ENCODE measurements around the gene CISD3. TPM values are rescaled to one million over a fixed set of nuclear protein-coding genes. Genes with fewer than 3 reads are reported as not detected.

Gene CISD3
- total RNA-seq, 2 experiments from 2014 or later: 48.2 to 56.1 TPM

DNA sequence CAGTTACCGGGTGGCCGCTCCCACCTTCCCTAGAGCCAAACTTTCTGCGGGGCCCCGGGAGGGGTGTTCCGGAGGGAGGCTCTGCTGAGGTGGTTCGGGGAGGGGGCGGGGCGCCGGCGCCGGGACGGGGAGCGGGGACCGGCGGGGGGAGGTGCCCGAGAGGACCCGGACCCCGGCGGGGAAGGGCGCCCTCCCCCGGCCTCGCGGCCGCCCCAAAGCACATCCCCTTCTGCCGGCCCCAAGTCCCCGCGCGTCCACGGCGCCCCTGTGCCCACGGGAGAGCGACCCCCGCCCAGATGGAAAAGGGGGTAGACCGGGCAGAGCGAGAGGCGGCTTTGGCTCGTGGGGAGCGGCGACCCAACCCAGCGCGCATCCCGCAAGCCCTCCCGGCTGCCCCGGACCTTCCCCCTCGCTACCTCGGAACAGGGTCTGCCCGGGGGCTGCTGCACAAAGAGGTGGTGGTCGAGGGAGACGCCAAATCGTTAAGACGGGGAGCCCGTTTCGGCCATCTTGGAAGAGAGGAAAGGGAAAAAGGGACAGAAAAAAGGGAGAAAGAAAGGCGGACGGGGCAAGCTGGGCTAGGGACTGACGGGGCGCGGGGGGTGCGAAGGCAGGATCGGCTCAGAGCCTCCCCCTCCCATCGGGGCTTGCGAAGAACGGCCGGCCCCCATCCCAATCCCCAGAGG lies 17.5 kb downstream of the CISD3 start:
- ChIA-PET POLR2A (no interaction called here), CTCF (interaction anchor here (0.7 to 1.2 kb wide), 2 partner anchors 17 to 1615 kb away, joined by 3 read pairs; partner anchors contain the start of gene CISD3)
- Mint-ChIP-seq H3K4me3 (peak overlapping the region; percentile 62), H3K4me1 (ENCODE audit: low read depth) (peaks cover 45% of the 10 kb centered on the region), H3K9me3 (ENCODE audit: insufficient read depth) (no peaks in the 10 kb centered on the region), H3K27ac (no peak overlapping the region), H3K36me3 (ENCODE audit: low read depth) (peaks cover 5% of the 10 kb centered on the region), H3K27me3 (ENCODE audit: low read depth) (peaks cover 53% of the 10 kb centered on the region)
- DNase-seq (no peak), ATAC-seq (no peak)

DNA sequence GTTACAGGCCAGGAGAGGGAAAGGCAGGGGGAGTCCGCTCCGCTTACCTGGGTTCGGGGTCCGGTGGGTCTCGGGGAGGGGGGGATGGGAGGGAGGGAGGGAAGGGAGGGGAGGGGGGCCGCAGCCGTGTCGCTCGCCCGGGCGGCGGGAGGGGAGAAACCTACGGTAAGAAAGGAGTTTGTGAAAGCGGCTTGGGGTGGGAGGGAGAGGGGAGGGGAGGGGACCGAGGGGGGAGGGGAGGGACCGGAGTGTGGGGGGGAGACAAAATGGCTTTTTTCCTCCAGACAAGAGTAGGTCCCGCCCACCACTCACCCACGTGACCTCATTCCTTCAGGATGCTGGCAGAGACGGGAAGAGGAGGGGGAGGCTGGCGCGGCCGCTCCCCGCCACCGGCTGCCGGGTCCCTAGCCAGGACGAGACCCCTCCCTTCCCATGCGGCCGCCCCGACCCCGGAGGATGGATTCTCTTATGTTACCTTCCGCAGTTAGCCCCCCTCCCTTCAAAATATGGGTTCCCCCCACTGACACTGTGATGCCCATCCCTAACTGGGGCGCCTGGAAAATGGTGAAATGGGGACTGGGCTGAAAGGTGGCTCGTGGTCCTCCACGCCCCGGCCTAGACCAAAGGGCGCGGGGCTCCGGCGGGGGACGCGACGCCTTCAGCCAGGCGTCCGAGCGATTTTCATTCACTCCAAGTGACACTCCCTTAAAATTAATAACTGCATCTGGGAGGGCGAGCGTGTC lies 18.2 kb downstream of the CISD3 start, which contains the start of gene PCGF2:
TSS of gene PCGF2 (minus strand) at position 188 of the 743 bp plus-strand sequence. CDS start 7,934 bp downstream, outside the sequence.
- CTCF ChIA-PET: interaction anchor here (0.7 kb wide), 1 partner anchor 1614 kb away, joined by 3 read pairs; no protein-coding TSS in a partner anchor

DNA sequence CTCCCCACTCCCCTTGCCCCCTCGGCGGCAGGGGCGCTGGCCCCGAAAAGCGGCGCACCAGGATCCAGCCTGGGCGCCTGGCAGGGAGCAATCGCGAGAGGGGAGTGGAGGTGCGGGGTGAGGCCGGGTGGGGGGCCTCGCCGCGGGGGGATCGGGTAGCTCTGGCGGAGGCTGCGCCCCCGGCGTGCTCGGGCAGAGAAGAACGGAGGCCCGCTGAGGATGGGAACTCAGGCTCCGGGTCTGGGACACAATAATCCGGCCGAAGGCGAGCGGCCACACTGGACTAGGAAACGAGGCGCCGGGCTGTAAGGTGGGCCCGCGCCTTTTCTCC lies 18.7 kb downstream of the CISD3 start:
- H3K4me1 Mint-ChIP-seq (ENCODE audit: low read depth): peaks cover 47% of the 10 kb centered on the region
- ATAC-seq: no peak
- H3K9me3 Mint-ChIP-seq (ENCODE audit: insufficient read depth): no peaks in the 10 kb centered on the region
- no peak overlapping the region for H3K27ac Mint-ChIP-seq
- CTCF ChIA-PET: interaction anchor here (1.1 kb wide), 1 partner anchor 14 kb away, joined by 8 read pairs; no protein-coding TSS in a partner anchor
- no peak for DNase-seq
- H3K4me3 Mint-ChIP-seq: peak overlapping the region; percentile 99
- POLR2A ChIA-PET: no interaction called here
- H3K27me3 Mint-ChIP-seq (ENCODE audit: low read depth): peaks cover 53% of the 10 kb centered on the region
- H3K36me3 Mint-ChIP-seq (ENCODE audit: low read depth): peaks cover 13% of the 10 kb centered on the region

More for the DNA sequence above, 18.2 kb downstream of the CISD3 start, which contains the start of gene PCGF2:
- H3K9me3 Mint-ChIP-seq (ENCODE audit: insufficient read depth): no peaks in the 10 kb centered on the region
- peaks cover 53% of the 10 kb centered on the region for H3K27me3 Mint-ChIP-seq (ENCODE audit: low read depth)
- POLR2A ChIA-PET: no interaction called here
- H3K27ac Mint-ChIP-seq: no peak within 1 kb of the TSS
- ATAC-seq: no peak
- peak within 1 kb of the TSS; percentile 99 for H3K4me3 Mint-ChIP-seq
- DNase-seq: no peak
- peaks cover 10% of the 10 kb centered on the region for H3K36me3 Mint-ChIP-seq (ENCODE audit: low read depth)
- peaks cover 43% of the 10 kb centered on the region for H3K4me1 Mint-ChIP-seq (ENCODE audit: low read depth)

DNA sequence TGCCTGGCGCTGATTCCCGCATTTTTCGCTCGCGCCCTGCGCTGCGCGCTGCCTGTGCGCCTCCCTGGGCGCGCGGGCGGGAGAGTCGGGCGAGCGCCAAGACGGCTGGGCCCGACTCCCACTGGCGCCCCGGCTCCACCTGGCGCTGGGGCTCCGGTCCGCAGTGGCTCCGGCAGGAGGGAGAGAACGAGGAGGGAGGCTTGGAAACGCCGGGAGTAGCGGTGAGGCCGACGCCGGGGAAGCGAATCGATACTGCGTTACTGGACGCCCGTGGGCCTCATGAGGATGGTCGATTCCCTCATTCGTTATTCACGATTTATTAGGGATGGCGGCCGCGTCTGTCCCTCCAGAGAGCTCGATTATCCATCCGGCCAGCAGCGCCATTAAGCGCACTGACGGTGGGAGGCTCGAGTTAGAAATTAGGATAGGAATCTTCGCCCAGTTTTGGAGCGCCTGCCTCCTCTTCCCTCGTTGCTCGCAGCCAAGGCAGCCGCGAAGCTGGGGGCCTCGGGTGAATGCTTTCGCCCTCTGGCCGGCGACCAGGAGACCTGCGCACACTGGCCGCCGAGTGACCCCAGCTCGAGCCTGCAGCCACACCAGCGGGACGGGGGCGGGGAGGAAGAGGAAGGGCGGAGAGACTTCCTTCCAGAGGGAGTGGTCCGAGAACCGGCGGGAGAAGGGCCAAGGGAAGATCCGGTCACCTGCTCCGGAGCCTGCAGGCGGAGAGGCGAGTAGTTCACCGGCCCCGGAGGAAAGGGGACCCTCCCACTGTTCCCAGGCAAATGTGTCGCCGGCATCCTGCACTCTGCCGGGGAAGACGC lies 19.3 kb downstream of the CISD3 start:
- H3K4me3 Mint-ChIP-seq: peak overlapping the region; percentile 99
- CTCF ChIA-PET: interaction anchor here (0.8 to 1.1 kb wide), 2 partner anchors 14 to 19 kb away, joined by 3 to 8 read pairs; partner anchors contain the start of gene CISD3
- no peak for DNase-seq

DNA sequence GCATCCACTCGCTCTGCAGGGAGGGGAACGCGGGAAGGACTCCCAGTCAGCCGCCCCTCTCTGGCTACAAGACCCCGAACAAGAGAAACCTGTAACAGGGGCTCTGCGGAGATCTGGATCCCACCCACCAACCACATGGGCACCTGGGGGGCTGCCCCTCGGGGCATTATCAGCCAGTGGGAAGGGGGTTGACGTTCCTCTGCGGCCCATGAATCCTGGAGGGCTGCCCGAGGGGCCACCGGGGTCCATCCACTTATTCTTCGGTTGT lies 19.8 kb downstream of the CISD3 start:
- Mint-ChIP-seq H3K36me3 (ENCODE audit: low read depth) (peaks cover 19% of the 10 kb centered on the region), H3K27me3 (ENCODE audit: low read depth) (peaks cover 45% of the 10 kb centered on the region), H3K4me3 (peak overlapping the region; percentile 99), H3K9me3 (ENCODE audit: insufficient read depth) (no peaks in the 10 kb centered on the region), H3K27ac (no peak overlapping the region), H3K4me1 (ENCODE audit: low read depth) (peaks cover 54% of the 10 kb centered on the region)
- ATAC-seq: no peak
- ChIA-PET CTCF (interaction anchor here (0.8 to 2.8 kb wide), 3 partner anchors 15 to 19 kb away, joined by 3 to 18 read pairs (median 8); partner anchors contain the start of gene CISD3), POLR2A (interaction anchor here (0.9 kb wide), 1 partner anchor 45 kb away, joined by 3 read pairs; the partner anchor contains the start of gene MLLT6)
- DNase-seq: no peak

More for the DNA sequence above, 19.3 kb downstream of the CISD3 start:
- no peak for ATAC-seq
- Mint-ChIP-seq H3K36me3 (ENCODE audit: low read depth) (peaks cover 16% of the 10 kb centered on the region), H3K27me3 (ENCODE audit: low read depth) (peaks cover 50% of the 10 kb centered on the region), H3K4me1 (ENCODE audit: low read depth) (peaks cover 50% of the 10 kb centered on the region), H3K27ac (no peak overlapping the region), H3K9me3 (ENCODE audit: insufficient read depth) (no peaks in the 10 kb centered on the region)
- POLR2A ChIA-PET: no interaction called here

DNA sequence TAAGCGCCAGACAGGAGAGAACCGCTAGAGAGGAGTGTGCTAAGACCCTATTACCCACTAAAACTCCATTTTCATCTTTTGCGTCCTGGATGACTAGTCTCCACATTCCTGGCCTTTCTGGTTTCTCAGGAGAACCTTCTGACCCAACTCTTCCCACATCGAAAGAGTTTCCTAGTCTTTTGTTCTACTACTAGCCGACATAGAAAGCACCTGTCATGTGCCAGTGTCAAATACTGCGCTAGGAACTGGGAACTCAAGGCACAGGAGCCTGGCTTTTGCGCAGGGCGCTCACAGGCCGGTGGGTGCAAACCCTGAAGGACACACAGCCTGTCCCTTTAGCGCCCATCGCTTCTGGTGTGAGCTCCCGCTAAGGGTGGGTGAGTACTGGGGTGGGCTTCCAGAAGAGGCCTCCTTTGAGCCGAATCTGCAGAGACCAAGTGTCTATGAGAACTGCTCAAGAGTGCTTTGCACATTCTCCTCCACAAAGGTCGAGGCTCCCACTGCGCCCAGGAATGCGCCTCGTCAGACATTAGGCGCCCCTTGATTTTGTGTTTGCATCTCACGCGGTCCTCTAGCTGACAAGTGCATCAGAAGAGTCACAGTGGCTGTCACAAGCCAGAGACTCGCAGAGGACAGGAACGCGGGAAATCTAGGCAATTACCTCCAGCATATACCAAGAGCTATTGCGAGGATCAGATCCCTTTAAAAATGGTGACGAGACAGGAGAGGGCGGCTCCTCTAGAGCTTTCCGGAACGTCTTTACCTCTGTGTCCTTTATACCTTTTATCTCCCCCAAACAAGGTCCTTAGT lies 20.4 kb downstream of the CISD3 start:
- DNase-seq: no peak
- POLR2A ChIA-PET: interaction anchor here (0.9 to 1.1 kb wide), 3 partner anchors 15 to 449 kb away, joined by 3 read pairs; partner anchors contain the start of genes MLLT6 and RPL19
- CTCF ChIA-PET: interaction anchor here (1.1 to 2.8 kb wide), 3 partner anchors 11 to 19 kb away, joined by 5 to 18 read pairs (median 6); no protein-coding TSS in a partner anchor
- no peaks in the 10 kb centered on the region for H3K9me3 Mint-ChIP-seq (ENCODE audit: insufficient read depth)
- H3K27me3 Mint-ChIP-seq (ENCODE audit: low read depth): peaks cover 44% of the 10 kb centered on the region
- H3K4me3 Mint-ChIP-seq: peak overlapping the region; percentile 99
- peaks cover 20% of the 10 kb centered on the region for H3K36me3 Mint-ChIP-seq (ENCODE audit: low read depth)
- H3K27ac Mint-ChIP-seq: no peak overlapping the region
- no peak for ATAC-seq
- peaks cover 54% of the 10 kb centered on the region for H3K4me1 Mint-ChIP-seq (ENCODE audit: low read depth)

DNA sequence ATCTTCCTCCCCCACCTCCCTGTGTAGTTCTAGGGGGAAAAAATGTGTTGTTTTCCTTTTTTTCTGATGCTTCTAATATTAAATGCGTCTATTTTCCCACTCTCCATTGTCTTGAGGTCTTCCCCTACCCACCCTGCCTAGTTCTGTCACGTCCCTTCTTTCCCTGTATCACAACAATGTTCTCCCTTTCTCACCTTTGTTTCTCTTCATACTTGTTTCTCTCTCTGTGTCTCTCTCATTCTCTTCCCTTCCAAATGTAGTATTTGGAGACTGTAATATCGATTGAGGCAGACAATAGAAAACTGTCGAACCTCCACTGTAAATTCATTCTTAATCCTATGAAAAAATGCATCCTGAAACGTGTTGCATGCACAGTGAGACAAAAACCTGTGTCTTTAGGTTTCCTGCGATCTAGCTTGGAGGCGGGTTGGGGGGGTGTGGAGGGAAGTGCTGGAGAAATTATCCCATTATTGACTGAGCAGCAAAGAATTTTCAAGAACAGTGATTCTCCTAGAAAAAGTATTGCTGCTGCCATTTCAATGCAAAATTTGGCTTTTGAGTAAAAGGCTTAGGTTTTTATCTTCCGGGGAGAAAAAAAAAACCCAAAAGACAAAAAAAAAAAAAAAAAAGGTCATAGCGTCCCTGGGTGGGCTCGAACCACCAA lies 21.1 kb downstream of the CISD3 start:
- peaks cover 36% of the 10 kb centered on the region for H3K27me3 Mint-ChIP-seq (ENCODE audit: low read depth)
- POLR2A ChIA-PET: interaction anchor here (0.6 to 1.5 kb wide), 9 partner anchors 11 to 448 kb away, joined by 3 to 9 read pairs (median 3); partner anchors contain the start of genes CWC25, MLLT6 and RPL19
- no peak for ATAC-seq
- peaks cover 27% of the 10 kb centered on the region for H3K36me3 Mint-ChIP-seq (ENCODE audit: low read depth)
- peak overlapping the region; percentile 99 for H3K27ac Mint-ChIP-seq
- no peak for DNase-seq
- no peaks in the 10 kb centered on the region for H3K9me3 Mint-ChIP-seq (ENCODE audit: insufficient read depth)
- peaks cover 46% of the 10 kb centered on the region for H3K4me1 Mint-ChIP-seq (ENCODE audit: low read depth)
- CTCF ChIA-PET: interaction anchor here (0.9 to 2.8 kb wide), 9 partner anchors 10 to 193 kb away, joined by 3 to 18 read pairs (median 5); no protein-coding TSS in a partner anchor
- H3K4me3 Mint-ChIP-seq: peak overlapping the region; percentile 99

DNA sequence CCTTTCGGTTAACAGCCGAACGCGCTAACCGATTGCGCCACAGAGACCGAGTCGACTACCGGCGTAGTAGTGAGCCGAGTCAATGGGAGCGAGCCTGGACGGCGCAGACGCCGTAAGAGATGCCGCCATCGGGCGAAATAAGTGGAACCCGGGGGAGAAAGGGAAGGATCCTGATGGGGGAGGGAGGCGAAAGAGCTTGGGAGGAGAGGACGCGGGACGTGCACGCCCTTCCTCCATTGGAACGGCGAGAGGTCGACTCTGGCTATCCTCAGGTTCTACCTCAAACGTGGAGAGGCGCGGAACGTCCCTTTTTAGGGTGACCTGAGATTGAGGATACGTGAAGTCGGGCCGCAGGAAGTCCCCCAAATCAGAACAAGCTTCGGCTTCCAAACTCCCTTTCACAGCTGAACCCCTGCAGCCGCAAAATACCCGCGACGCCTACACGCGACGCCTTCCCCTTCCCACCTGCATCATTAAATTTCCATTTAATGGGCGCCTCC lies 21.7 kb downstream of the CISD3 start:
- POLR2A ChIA-PET: interaction anchor here (0.6 to 1.5 kb wide), 10 partner anchors 9 to 972 kb away, joined by 3 to 9 read pairs (median 4); partner anchors contain the start of genes CWC25 and MLLT6
- CTCF ChIA-PET: interaction anchor here (0.7 to 2.8 kb wide), 16 partner anchors 10 to 413 kb away, joined by 3 to 18 read pairs (median 4); partner anchors contain the start of gene LASP1
- peaks cover 41% of the 10 kb centered on the region for H3K4me1 Mint-ChIP-seq (ENCODE audit: low read depth)
- ATAC-seq (peak; percentile 36), DNase-seq (peak; percentile 89)
- peaks cover 30% of the 10 kb centered on the region for H3K27me3 Mint-ChIP-seq (ENCODE audit: low read depth)
- H3K36me3 Mint-ChIP-seq (ENCODE audit: low read depth): peaks cover 30% of the 10 kb centered on the region
- H3K4me3 Mint-ChIP-seq: peak overlapping the region; percentile 99
- peak overlapping the region; percentile 99 for H3K27ac Mint-ChIP-seq
- no peaks in the 10 kb centered on the region for H3K9me3 Mint-ChIP-seq (ENCODE audit: insufficient read depth)

DNA sequence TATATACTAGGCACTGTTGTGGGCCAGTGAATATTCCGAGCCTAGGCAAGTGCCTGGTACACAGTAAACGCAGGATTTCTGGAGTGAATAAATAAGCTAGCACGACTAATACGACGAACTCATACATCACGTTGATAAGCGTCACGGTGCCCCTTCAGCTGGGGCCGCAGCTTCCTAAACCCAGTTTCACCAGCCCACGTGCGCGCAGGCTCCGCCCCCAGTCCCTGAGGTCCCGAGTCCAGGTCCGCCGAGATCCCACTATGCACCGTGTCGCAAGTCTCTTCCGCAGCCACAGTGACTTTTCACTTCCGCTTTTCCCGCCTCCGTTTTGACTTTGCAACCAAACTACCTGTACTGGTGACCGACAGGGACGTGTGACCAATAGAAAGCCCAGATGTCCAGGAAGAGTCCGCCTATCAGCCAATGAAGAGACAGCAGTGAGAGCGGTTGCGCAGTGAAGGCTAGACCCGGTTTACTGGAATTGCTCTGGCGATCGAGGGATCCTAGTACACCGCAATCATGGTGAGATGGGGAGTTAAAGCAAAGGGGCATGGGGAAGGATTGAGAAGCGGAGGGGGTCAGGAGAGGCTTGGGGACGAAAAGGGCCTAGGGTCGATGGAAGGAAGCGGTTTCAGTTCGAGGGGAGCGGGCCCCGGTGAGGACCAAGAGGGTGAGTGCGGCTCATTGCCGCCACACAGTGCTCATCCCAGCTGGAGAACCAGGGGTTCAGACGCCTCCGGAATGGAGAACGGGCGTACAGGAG lies 22.3 kb downstream of the CISD3 start, which contains the start of gene PSMB3:
TSS of gene PSMB3 (plus strand) at position 434 of the 763 bp plus-strand sequence. CDS start at position 520, 86 bp downstream.
- Mint-ChIP-seq H3K27me3 (ENCODE audit: low read depth) (peaks cover 29% of the 10 kb centered on the region), H3K9me3 (ENCODE audit: insufficient read depth) (no peaks in the 10 kb centered on the region), H3K4me1 (ENCODE audit: low read depth) (peaks cover 39% of the 10 kb centered on the region), H3K4me3 (peak within 1 kb of the TSS; percentile 99), H3K27ac (peak within 1 kb of the TSS; percentile 99), H3K36me3 (ENCODE audit: low read depth) (peaks cover 30% of the 10 kb centered on the region)
- CTCF ChIA-PET: interaction anchor here (0.7 to 2.8 kb wide), 16 partner anchors 10 to 412 kb away, joined by 3 to 18 read pairs (median 4); partner anchors contain the start of gene LASP1
- peak; percentile 88 for ATAC-seq
- DNase-seq: peak; percentile 99
- POLR2A ChIA-PET: interaction anchor here (0.6 to 1.5 kb wide), 9 partner anchors 8 to 973 kb away, joined by 3 to 9 read pairs (median 4); partner anchors contain the start of genes CWC25 and MLLT6
